COLO668 (cell line): ENCODE results near the gene SYNM.
"Not testable (repeated sequence)": the region's sequence is repeated elsewhere in the genome, so short reads cannot be mapped to it uniquely, and the experiment has no call there.

Source experiments
- DNase-seq: peaks from one replicate; lab custom pipeline; 2025; ENCODE audit not compliant: unreplicated experiment; lab: John Stamatoyannopoulos, UW

Gene SYNM

GRCh38 chr15:99105514-99106341 is 848 bp downstream of the SYNM start:
- DNase-seq, result peak; percentile 91

GRCh38 chr15:99106417-99107220 is 1.7 kb downstream of the SYNM start:
- DNase-seq, result no peak

- DNase-seq, result no peak
These were observed 4.1 kb downstream of the SYNM start for GRCh38 chr15:99108993-99109392.

- DNase-seq, result no peak
These were observed 4.7 kb downstream of the SYNM start for GRCh38 chr15:99109555-99110021.

GRCh38 chr15:99110093-99110492 is 5.2 kb downstream of the SYNM start:
- DNase-seq, result no peak

- DNase-seq, result no peak
These were observed 5.9 kb downstream of the SYNM start for GRCh38 chr15:99110581-99111320.

- DNase-seq, result not testable (repeated sequence)
These were observed 6.8 kb downstream of the SYNM start for GRCh38 chr15:99111641-99112040.

- no peak for DNase-seq
These were observed 8.8 kb downstream of the SYNM start for GRCh38 chr15:99113547-99114271.

- no peak for DNase-seq
These were observed 9.8 kb downstream of the SYNM start for GRCh38 chr15:99114511-99115299.

GRCh38 chr15:99115300-99116215 is 10.7 kb downstream of the SYNM start:
- DNase-seq, result no peak

- DNase-seq, result no peak
These were observed 12.2 kb downstream of the SYNM start for GRCh38 chr15:99117111-99117510.

GRCh38 chr15:99117563-99118257 is 12.8 kb downstream of the SYNM start:
- DNase-seq, result no peak

GRCh38 chr15:99118258-99118632 is 13.4 kb downstream of the SYNM start:
- no peak for DNase-seq

GRCh38 chr15:99118801-99119546 is 14.1 kb downstream of the SYNM start:
- no peak for DNase-seq

- no peak for DNase-seq
These were observed 15.3 kb downstream of the SYNM start for GRCh38 chr15:99120050-99120777.

- DNase-seq, result no peak
These were observed 16.3 kb downstream of the SYNM start for GRCh38 chr15:99121207-99121606.
